GM12878 (cell line): ENCODE measurements around the gene AFAP1L2. TPM values are rescaled to one million over a fixed set of nuclear protein-coding genes. Genes with fewer than 3 reads are reported as not detected.

Experiments
- ATAC-seq: fragments of 200-7000 bp; cut with Tn5 transposase; 3 replicates; pipeline ENCODE4 v1.9.1; 2020; ENCODE audit warnings: mild to moderate bottlenecking, moderate library complexity
- BruUV-seq: library from RNA; stranded (reverse); fragments of 400-500 nt; replicated peaks from 2 replicates; lab custom pipeline; 2021; lab: Mats Ljungman, UMichigan
- CTCF ChIA-PET: fragments of 300-600 bp; sonication (Branson Sonifier 250); formaldehyde crosslinking; extraction: SDS; loops from one replicate; lab custom pipeline; 2021; ENCODE audit warnings: inconsistent platforms; lab: Yijun Ruan, JAX
- POLR2A ChIA-PET: fragments of 350-600 bp; formaldehyde crosslinking; extraction: SDS; loops from one replicate; lab custom pipeline; 2021; ENCODE audit warnings: inconsistent platforms; lab: Charles Lee
- RAD21 ChIA-PET: fragments of 300-600 bp; sonication (Branson Sonifier 250); formaldehyde crosslinking; loops from one replicate; lab custom pipeline; 2023; ENCODE audit warnings: antibody characterized with exemption; ENCODE audit not compliant: unreplicated experiment; lab: Charles Lee
- SMC1A ChIA-PET: fragments of 300-600 bp; sonication (Branson Sonifier 250); formaldehyde crosslinking; loops from one replicate; lab custom pipeline; 2023; ENCODE audit not compliant: unreplicated experiment, uncharacterized antibody; lab: Charles Lee
- DNase-seq: peaks from one replicate; pipeline ENCODE4 v3.0.0-alpha.2; 2011; ENCODE audit warnings: low read depth, low spot score
- FAIRE-seq: peaks from 3 replicates; lab custom pipeline; 2011; peaks lifted over from hg19 to GRCh38; lab: Jason Lieb, UNC
- H2AFZ ChIP-seq: 2 replicates; pipeline ENCODE4 v1.6.0; 2011; ENCODE audit warnings: low read depth, low read length, control low read depth; ENCODE audit not compliant: control insufficient read depth
- H3K27ac ChIP-seq: 2 replicates; pipeline ENCODE4 v1.5.1; 2011; ENCODE audit warnings: control low read depth; ENCODE audit not compliant: control insufficient read depth, insufficient read depth
- H3K27me3 ChIP-seq, 2 experiments: replicated peaks in 1 of 2; 2 replicates each; pipeline versions ENCODE4 v1.6.0 to v1.6.1; 2011; ENCODE audit warnings: low read length in 1 of 2; ENCODE audit not compliant: control insufficient read depth in 2 of 2, insufficient read depth in 2 of 2
- H3K36me3 ChIP-seq, 2 experiments: 2 replicates each; pipeline ENCODE4 v1.5.1; 2011; ENCODE audit warnings: low read length in 1 of 2; ENCODE audit not compliant: control insufficient read depth in 2 of 2, insufficient read depth in 2 of 2
- H3K4me1 ChIP-seq: 2 replicates; pipeline ENCODE4 v1.6.1; 2011; ENCODE audit warnings: mild to moderate bottlenecking, low read length, moderate library complexity, mixed read lengths; ENCODE audit not compliant: control insufficient read depth, insufficient read depth
- H3K4me2 ChIP-seq: 2 replicates; pipeline ENCODE4 v1.6.0; 2011; ENCODE audit warnings: control low read depth; ENCODE audit not compliant: control insufficient read depth, insufficient read depth
- H3K4me3 ChIP-seq: fragments of 200-600 bp; sonication (generic); 2 replicates; pipeline ENCODE4 v1.5.1; 2016
- H3K79me2 ChIP-seq: 2 replicates; pipeline ENCODE4 v1.6.0; 2011; ENCODE audit warnings: low read length; ENCODE audit not compliant: control insufficient read depth, insufficient read depth
- H3K9ac ChIP-seq: 2 replicates; pipeline ENCODE4 v1.8.0; 2011; ENCODE audit warnings: low read length, control low read depth, mixed read lengths; ENCODE audit not compliant: control insufficient read depth, insufficient read depth
- H3K9me3 ChIP-seq: replicated peaks from 3 replicates; pipeline ENCODE4 v1.5.1; 2011; ENCODE audit warnings: mild to moderate bottlenecking, low read length; ENCODE audit not compliant: control insufficient read depth, insufficient read depth
- H4K20me1 ChIP-seq: 2 replicates; pipeline ENCODE4 v1.6.0; 2011; ENCODE audit not compliant: control insufficient read depth, insufficient read depth
- CBFB ChIP-seq: IDR thresholded peaks from 2 replicates; pipeline ENCODE4 v1.6.1; 2016; ENCODE audit warnings: antibody characterized with exemption, low read depth
- MLLT1 ChIP-seq: fragments of 450-650 bp; IDR thresholded peaks from 2 replicates; pipeline ENCODE4 v1.6.1; 2016; ENCODE audit warnings: mild to moderate bottlenecking
- NFYA ChIP-seq: IDR thresholded peaks from 2 replicates; pipeline ENCODE4 v1.6.1; 2011; ENCODE audit warnings: low read depth, mild to moderate bottlenecking, low read length, improper control_type of control experiment, borderline replicate concordance
- PAX8 ChIP-seq: fragments of 450-650 bp; IDR thresholded peaks from 2 replicates; pipeline ENCODE4 v1.6.1; 2017; ENCODE audit warnings: mild to moderate bottlenecking, moderate library complexity
- WRNIP1 ChIP-seq: IDR thresholded peaks from 2 replicates; pipeline ENCODE4 v1.6.1; 2011; ENCODE audit warnings: low read depth, low read length, improper control_type of control experiment, borderline replicate concordance
- YBX1 ChIP-seq: fragments of 450-650 bp; IDR thresholded peaks from 2 replicates; pipeline ENCODE4 v1.6.1; 2016; ENCODE audit warnings: antibody characterized with exemption
- WGBS: methylation state at CpG from one replicate; pipeline ENCODE4 v1.1.6; 2016; ENCODE audit warnings: low lambda C conversion rate; ENCODE audit not compliant: insufficient replicate concordance, insufficient coverage; ENCODE audit errors: missing lambda C conversion rate; 5-methylcytosine and 5-hydroxymethylcytosine counted together
- in situ Hi-C: fragments of 300-500 bp; cut with MboI; formaldehyde crosslinking; loops from 9 replicates; pipeline ENCODE4 v1.14.3; 2018; ENCODE audit warnings: mixed read lengths
- intact Hi-C: fragments of 100-400 bp; cut with micrococcal nuclease; formaldehyde crosslinking; loops from one replicate; pipeline ENCODE4 v1.14.2; 2022; ENCODE audit not compliant: unreplicated experiment
- polyA plus RNA-seq, 11 experiments: library from polyadenylated mRNA; depleted of rRNA in 4 of 11; unstranded in 6 of 11; stranded (reverse) in 5 of 11; fragments of >200 nt; fragmentation: Nextera tagmentation in 4 of 11; fragmentation: Illumina TruSeq in 1 of 11; extraction: Ambion mirVana in 4 of 11; extraction: Trizol in 1 of 11; gene quantifications; 1 replicate in 1 of 11; 2 replicates in 10 of 11; pipeline versions ENCODE4 v1.2.1 to v1.2.3, GENCODE V29; 2011 to 2016; ENCODE audit warnings: inconsistent platforms in 2 of 11, missing spikeins in 2 of 11, low read depth in 1 of 11
- total RNA-seq, 4 experiments: library from RNA; depleted of rRNA in 3 of 4; stranded (reverse); fragments of >200 nt in 3 of 4; fragmentation: Illumina TruSeq in 1 of 4; extraction: Trizol in 1 of 4; gene quantifications; 2 replicates each; pipeline versions ENCODE4 v1.2.1 to v1.2.3, GENCODE V29; 2013 to 2021
- TF ChIP-seq, protein P1 (sequence below): fragments of 450-650 bp; IDR thresholded peaks from 2 replicates; pipeline ENCODE4 v1.6.1; 2017; ENCODE audit warnings: mild to moderate bottlenecking, low read depth, inconsistent platforms; ENCODE audit not compliant: poor library complexity, severe bottlenecking
- TF ChIP-seq, protein P2 (sequence below): fragments of 450-650 bp; IDR thresholded peaks from 2 replicates; pipeline ENCODE4 v1.6.1; 2017; ENCODE audit warnings: mild to moderate bottlenecking, moderate library complexity
- TF ChIP-seq, protein P3 (sequence below): fragments of 450-650 bp; IDR thresholded peaks from 2 replicates; pipeline ENCODE4 v1.6.1; 2018; ENCODE audit warnings: borderline replicate concordance, mild to moderate bottlenecking; ENCODE audit not compliant: partially characterized antibody
- TF ChIP-seq, protein P4 (sequence below): IDR thresholded peaks from 2 replicates; pipeline ENCODE4 v1.6.1; 2011; ENCODE audit warnings: borderline replicate concordance, low read depth, mild to moderate bottlenecking, moderate library complexity, mixed read lengths, low read length; ENCODE audit not compliant: insufficient read depth; ENCODE audit errors: extremely low read length

Gene AFAP1L2
- total and polyA plus RNA-seq, 10 of the 15 experiments (the other 5 are each of a cell fraction or from before 2014, with no cell fraction given) = 0.03 to 4.0 (median 0.34) TPM

DNA sequence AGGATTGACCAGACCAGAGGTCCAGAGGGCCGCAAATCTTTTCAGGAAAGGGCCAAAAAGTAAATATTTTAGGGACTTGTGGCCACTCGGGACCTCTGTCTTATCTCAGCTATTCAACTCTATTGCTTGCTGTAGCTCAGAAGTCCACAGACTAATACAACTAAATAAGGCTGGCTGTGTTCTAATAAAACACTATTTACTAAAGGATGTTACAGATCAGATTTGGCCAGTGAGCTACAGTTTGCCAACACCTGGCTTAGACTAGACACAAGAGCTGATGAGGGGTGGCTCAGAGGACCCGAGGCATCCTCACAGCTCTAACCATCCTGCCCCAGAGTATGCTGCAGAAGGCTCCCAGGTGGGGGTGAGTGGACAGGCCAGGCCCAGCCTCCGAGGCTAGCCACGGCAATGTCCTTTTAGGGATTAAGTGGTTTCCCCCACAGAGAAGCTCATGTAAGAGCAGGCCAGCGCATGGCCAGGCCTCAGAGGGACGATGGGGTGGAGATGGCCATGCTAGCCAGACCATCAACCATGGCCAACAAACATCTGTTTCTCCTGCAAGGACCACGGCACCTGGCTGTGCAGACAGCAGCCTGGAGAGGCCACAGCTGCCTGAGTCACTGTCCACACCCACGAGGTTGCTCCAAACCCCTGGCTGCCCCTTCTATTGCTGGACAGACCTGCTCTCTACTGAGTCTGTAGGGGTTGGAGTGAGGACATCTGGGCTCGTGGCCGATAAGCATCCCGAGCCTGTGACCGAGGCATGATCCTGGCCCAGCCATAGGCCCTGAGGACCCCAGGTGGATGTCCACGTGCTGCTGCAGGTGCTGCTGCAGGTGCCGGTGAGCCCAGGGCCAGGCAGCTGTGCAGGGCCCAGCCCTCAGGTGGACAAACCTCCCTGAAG lies 76.5 kb downstream of the AFAP1L2 start:
- CTCF ChIA-PET = interaction anchor here (0.7 to 2.0 kb wide), 2 partner anchors 24 to 210 kb away, joined by 3 to 16 read pairs; no protein-coding TSS in a partner anchor
- TF ChIP-seq, protein P1, sequence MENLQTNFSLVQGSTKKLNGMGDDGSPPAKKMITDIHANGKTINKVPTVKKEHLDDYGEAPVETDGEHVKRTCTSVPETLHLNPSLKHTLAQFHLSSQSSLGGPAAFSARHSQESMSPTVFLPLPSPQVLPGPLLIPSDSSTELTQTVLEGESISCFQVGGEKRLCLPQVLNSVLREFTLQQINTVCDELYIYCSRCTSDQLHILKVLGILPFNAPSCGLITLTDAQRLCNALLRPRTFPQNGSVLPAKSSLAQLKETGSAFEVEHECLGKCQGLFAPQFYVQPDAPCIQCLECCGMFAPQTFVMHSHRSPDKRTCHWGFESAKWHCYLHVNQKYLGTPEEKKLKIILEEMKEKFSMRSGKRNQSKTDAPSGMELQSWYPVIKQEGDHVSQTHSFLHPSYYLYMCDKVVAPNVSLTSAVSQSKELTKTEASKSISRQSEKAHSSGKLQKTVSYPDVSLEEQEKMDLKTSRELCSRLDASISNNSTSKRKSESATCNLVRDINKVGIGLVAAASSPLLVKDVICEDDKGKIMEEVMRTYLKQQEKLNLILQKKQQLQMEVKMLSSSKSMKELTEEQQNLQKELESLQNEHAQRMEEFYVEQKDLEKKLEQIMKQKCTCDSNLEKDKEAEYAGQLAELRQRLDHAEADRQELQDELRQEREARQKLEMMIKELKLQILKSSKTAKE = no peak
- TF ChIP-seq, protein P2, sequence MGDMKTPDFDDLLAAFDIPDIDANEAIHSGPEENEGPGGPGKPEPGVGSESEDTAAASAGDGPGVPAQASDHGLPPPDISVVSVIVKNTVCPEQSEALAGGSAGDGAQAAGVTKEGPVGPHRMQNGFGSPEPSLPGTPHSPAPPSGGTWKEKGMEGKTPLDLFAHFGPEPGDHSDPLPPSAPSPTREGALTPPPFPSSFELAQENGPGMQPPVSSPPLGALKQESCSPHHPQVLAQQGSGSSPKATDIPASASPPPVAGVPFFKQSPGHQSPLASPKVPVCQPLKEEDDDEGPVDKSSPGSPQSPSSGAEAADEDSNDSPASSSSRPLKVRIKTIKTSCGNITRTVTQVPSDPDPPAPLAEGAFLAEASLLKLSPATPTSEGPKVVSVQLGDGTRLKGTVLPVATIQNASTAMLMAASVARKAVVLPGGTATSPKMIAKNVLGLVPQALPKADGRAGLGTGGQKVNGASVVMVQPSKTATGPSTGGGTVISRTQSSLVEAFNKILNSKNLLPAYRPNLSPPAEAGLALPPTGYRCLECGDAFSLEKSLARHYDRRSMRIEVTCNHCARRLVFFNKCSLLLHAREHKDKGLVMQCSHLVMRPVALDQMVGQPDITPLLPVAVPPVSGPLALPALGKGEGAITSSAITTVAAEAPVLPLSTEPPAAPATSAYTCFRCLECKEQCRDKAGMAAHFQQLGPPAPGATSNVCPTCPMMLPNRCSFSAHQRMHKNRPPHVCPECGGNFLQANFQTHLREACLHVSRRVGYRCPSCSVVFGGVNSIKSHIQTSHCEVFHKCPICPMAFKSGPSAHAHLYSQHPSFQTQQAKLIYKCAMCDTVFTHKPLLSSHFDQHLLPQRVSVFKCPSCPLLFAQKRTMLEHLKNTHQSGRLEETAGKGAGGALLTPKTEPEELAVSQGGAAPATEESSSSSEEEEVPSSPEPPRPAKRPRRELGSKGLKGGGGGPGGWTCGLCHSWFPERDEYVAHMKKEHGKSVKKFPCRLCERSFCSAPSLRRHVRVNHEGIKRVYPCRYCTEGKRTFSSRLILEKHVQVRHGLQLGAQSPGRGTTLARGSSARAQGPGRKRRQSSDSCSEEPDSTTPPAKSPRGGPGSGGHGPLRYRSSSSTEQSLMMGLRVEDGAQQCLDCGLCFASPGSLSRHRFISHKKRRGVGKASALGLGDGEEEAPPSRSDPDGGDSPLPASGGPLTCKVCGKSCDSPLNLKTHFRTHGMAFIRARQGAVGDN = no peak
- TF ChIP-seq MLLT1 (no peak), PAX8 (no peak), NFYA (no peak), WRNIP1 (no peak), YBX1 (no peak), CBFB (no peak)
- TF ChIP-seq, protein P3, sequence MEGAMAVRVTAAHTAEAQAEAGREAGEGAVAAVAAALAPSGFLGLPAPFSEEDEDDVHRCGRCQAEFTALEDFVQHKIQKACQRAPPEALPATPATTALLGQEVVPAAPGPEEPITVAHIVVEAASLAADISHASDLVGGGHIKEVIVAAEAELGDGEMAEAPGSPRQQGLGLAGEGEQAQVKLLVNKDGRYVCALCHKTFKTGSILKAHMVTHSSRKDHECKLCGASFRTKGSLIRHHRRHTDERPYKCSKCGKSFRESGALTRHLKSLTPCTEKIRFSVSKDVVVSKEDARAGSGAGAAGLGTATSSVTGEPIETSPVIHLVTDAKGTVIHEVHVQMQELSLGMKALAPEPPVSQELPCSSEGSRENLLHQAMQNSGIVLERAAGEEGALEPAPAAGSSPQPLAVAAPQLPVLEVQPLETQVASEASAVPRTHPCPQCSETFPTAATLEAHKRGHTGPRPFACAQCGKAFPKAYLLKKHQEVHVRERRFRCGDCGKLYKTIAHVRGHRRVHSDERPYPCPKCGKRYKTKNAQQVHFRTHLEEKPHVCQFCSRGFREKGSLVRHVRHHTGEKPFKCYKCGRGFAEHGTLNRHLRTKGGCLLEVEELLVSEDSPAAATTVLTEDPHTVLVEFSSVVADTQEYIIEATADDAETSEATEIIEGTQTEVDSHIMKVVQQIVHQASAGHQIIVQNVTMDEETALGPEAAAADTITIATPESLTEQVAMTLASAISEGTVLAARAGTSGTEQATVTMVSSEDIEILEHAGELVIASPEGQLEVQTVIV = no peak
- TF ChIP-seq, protein P4, sequence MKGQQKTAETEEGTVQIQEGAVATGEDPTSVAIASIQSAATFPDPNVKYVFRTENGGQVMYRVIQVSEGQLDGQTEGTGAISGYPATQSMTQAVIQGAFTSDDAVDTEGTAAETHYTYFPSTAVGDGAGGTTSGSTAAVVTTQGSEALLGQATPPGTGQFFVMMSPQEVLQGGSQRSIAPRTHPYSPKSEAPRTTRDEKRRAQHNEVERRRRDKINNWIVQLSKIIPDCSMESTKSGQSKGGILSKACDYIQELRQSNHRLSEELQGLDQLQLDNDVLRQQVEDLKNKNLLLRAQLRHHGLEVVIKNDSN = no peak

More for the DNA sequence above, 76.5 kb downstream of the AFAP1L2 start:
- no peaks in the 10 kb centered on the region for H3K9me3 ChIP-seq
- ATAC-seq = no peak
- DNase-seq = no peak
- H3K4me2 ChIP-seq = no peak overlapping the region
- BruUV-seq = no TSS peak
- in situ Hi-C loops = no loop called here
- 24% methylated on average over 15 of the region's 15 CpGs for WGBS
- H3K79me2 ChIP-seq = no peaks in the 10 kb centered on the region
- POLR2A ChIA-PET = interaction anchor here (0.5 kb wide), 1 partner anchor 42 kb away, joined by 6 read pairs; no protein-coding TSS in a partner anchor
- H3K36me3 ChIP-seq = no peaks in the 10 kb centered on the region
- H3K9ac ChIP-seq = no peak overlapping the region
- no peak for FAIRE-seq
- SMC1A ChIA-PET = interaction anchor here (0.9 kb wide), 1 partner anchor 24 kb away, joined by 3 read pairs; no protein-coding TSS in a partner anchor
- H3K27me3 ChIP-seq = peaks cover 0 to 2% of the 10 kb centered on the region in 2 experiments; a peak in 2 of 4 replicates
- H2AFZ ChIP-seq = no peak overlapping the region
- no peak overlapping the region for H3K27ac ChIP-seq
- no peak overlapping the region for H3K4me3 ChIP-seq
- RAD21 ChIA-PET = no interaction called here
- H4K20me1 ChIP-seq = no peaks in the 10 kb centered on the region
- no peaks in the 10 kb centered on the region for H3K4me1 ChIP-seq
- intact Hi-C loops = no loop called here
